ENCODE results near the gene MCF2L.

MCF2L gene

GRCh38 chr13:113035213-113035800 is 66.3 kb downstream of the MCF2L start:
- DNase-seq = no peak

- DNase-seq = no peak
Observed at GRCh38 chr13:113036401-113036800, 67.4 kb downstream of the MCF2L start.

GRCh38 chr13:113040031-113040430 is 71.0 kb downstream of the MCF2L start:
- no peak for DNase-seq

- no peak for DNase-seq
Observed at GRCh38 chr13:113040597-113041292, 71.7 kb downstream of the MCF2L start.

GRCh38 chr13:113041293-113041690 is 72.3 kb downstream of the MCF2L start:
- no peak for DNase-seq

GRCh38 chr13:113041896-113042295 is 72.9 kb downstream of the MCF2L start:
- DNase-seq = no peak

- no peak for DNase-seq
Observed at GRCh38 chr13:113042456-113042855, 73.4 kb downstream of the MCF2L start.

GRCh38 chr13:113043001-113043630 is 74.1 kb downstream of the MCF2L start:
- DNase-seq = no peak

- no peak for DNase-seq
Observed at GRCh38 chr13:113043931-113044330, 74.9 kb downstream of the MCF2L start.

GRCh38 chr13:113044391-113045114 is 75.5 kb downstream of the MCF2L start:
- no peak for DNase-seq

GRCh38 chr13:113045251-113046127 is 76.5 kb downstream of the MCF2L start:
- no peak for DNase-seq

- no peak for DNase-seq
Observed at GRCh38 chr13:113046128-113046882, 77.3 kb downstream of the MCF2L start.

GRCh38 chr13:113046883-113047244 is 77.8 kb downstream of the MCF2L start:
- DNase-seq = no peak

GRCh38 chr13:113047587-113047986 is 78.6 kb downstream of the MCF2L start:
- DNase-seq = no peak

GRCh38 chr13:113048766-113049165 is 79.8 kb downstream of the MCF2L start:
- no peak for DNase-seq

GRCh38 chr13:113049521-113049941 is 80.5 kb downstream of the MCF2L start:
- DNase-seq = no peak

- no peak for DNase-seq
Observed at GRCh38 chr13:113049981-113050380, 81.0 kb downstream of the MCF2L start.

- DNase-seq = no peak
Observed at GRCh38 chr13:113050734-113051431, 81.9 kb downstream of the MCF2L start.

- no peak for DNase-seq
Observed at GRCh38 chr13:113051641-113052040, 82.6 kb downstream of the MCF2L start.

- DNase-seq = no peak
Observed at GRCh38 chr13:113052206-113052605, 83.2 kb downstream of the MCF2L start.

GRCh38 chr13:113052971-113053370 is 84.0 kb downstream of the MCF2L start:
- no peak for DNase-seq

All from activated gamma-delta T cell (primary cell).